ENCODE measurements around the gene RASL10B.

The RASL10B gene

DNA sequence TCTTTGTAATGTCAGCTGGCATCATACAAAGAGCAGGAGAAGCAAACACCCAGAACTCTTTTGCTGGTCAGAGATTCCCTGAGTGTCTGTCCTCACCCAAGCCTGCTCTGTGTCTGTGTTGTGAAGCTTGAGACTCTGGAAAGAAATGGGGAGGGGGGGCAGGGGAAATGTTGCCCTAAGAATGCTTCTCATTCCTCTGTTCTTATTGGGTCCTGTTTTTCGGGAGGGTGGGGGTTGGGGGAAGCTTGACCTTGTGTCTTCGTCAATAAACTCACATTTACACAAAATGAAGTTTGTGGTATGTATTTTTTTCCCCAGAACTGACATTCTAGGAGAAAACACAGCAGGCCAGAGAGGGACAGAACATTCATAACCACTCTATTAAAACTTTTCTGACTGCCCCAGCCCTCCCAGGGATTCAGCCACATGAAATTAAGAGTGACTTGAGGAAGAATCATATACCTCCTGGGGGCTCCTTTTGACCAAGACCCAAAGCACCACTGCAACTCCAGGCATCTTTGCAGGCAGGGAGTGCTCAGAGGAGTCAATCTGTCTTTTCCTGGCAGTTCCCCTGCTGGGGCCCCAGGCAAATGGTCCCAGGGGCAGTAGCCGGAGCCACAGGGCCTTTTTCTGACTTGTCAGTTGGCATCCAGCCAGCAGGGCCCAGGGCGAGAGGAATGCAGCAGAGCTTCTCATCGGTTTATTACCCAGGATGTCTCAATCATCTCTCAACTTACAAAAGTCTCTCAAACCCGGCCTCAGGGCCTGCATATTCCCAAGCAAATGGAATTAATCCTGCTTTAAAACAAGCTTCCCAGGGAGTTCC is 5.1 kb upstream of the RASL10B start:
- Histone ChIP-seq H3K4me2 (ENCODE audit: low read depth, low read length, poor library complexity, severe bottlenecking) (no peak overlapping the region), H4K20me1 (ENCODE audit: low read depth, low read length) (no peaks in the 10 kb centered on the region), H3K79me2 (ENCODE audit: insufficient read depth, low read length) (no peaks in the 10 kb centered on the region), H2AFZ (ENCODE audit: low read depth, low read length, severe bottlenecking) (no peak overlapping the region), H3F3A (ENCODE audit: insufficient read depth) (no peaks in the 10 kb centered on the region), H3K9me3 (ENCODE audit: insufficient read depth, low read length) (no peaks in the 10 kb centered on the region), H3K27ac (ENCODE audit: low read depth, low read length) (no peak overlapping the region), H3K27me3 (ENCODE audit: low read length) (no peaks in the 10 kb centered on the region), H3K36me3 (ENCODE audit: low read length) (no peaks in the 10 kb centered on the region; the same call in 1 of the 2 replicates), H3K4me3 (ENCODE audit: insufficient read depth, low read length, poor library complexity, severe bottlenecking) (no peak overlapping the region), H3K9ac (ENCODE audit: low read length) (no peak overlapping the region), H3K9me2 (replicated peaks; ENCODE audit: insufficient read depth, low read length) (no peaks in the 10 kb centered on the region)
- TF ChIP-seq CTCF (IDR thresholded peaks at IDR 0.05; ENCODE audit: insufficient read depth, low read length, poor library complexity, severe bottlenecking) (no peak), EZH2phosphoT487 (conservative IDR thresholded peaks at IDR 0.05; ENCODE audit: low read length) (no peak)

DNA sequence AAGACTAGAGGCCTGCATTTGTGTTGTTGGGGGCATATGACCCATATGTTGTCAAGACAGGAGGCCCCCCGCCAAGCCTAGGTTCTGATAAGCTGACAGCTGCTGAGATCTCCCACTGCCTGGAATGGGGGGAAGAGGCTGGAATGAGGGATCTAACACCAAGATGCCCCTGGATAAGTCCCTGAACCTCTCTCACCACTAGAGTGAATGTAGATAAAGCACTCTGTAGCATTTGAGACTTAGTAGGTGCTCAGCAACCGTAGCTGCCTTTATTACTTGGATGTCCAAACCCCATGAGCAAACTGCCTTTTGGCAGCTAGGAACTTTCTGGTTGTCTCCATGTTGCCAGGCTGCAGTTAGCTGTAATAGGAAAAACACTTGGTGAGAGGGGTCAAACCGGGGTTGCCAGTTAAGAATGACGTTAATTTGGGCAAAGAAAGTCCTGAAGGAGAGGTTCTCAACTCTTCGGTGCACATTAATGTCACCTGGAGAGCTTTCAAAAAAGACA is 4.4 kb upstream of the RASL10B start:
- no peaks in the 10 kb centered on the region for H4K20me1 ChIP-seq (ENCODE audit: low read depth, low read length)
- no peaks in the 10 kb centered on the region; the same call in 1 of the 2 replicates for H3K36me3 ChIP-seq (ENCODE audit: low read length)
- H3K9me3 ChIP-seq (ENCODE audit: insufficient read depth, low read length) = no peaks in the 10 kb centered on the region
- H3K27ac ChIP-seq (ENCODE audit: low read depth, low read length) = no peak overlapping the region
- TF ChIP-seq EZH2phosphoT487 (conservative IDR thresholded peaks at IDR 0.05; ENCODE audit: low read length) (no peak), CTCF (IDR thresholded peaks at IDR 0.05; ENCODE audit: insufficient read depth, low read length, poor library complexity, severe bottlenecking) (no peak)
- no peak overlapping the region for H3K9ac ChIP-seq (ENCODE audit: low read length)
- no peaks in the 10 kb centered on the region for H3K9me2 ChIP-seq (replicated peaks; ENCODE audit: insufficient read depth, low read length)
- H3K27me3 ChIP-seq (ENCODE audit: low read length) = no peaks in the 10 kb centered on the region
- H2AFZ ChIP-seq (ENCODE audit: low read depth, low read length, severe bottlenecking) = no peak overlapping the region
- no peaks in the 10 kb centered on the region for H3F3A ChIP-seq (ENCODE audit: insufficient read depth)
- no peak overlapping the region for H3K4me3 ChIP-seq (ENCODE audit: insufficient read depth, low read length, poor library complexity, severe bottlenecking)
- no peak overlapping the region for H3K4me2 ChIP-seq (ENCODE audit: low read depth, low read length, poor library complexity, severe bottlenecking)
- no peaks in the 10 kb centered on the region for H3K79me2 ChIP-seq (ENCODE audit: insufficient read depth, low read length)

- no peaks in the 10 kb centered on the region for H4K20me1 ChIP-seq (ENCODE audit: low read depth, low read length)
- TF ChIP-seq EZH2phosphoT487 (conservative IDR thresholded peaks at IDR 0.05; ENCODE audit: low read length) = no peak
- no peak for TF ChIP-seq CTCF (IDR thresholded peaks at IDR 0.05; ENCODE audit: insufficient read depth, low read length, poor library complexity, severe bottlenecking)
- no peak overlapping the region for H2AFZ ChIP-seq (ENCODE audit: low read depth, low read length, severe bottlenecking)
- no peaks in the 10 kb centered on the region for H3K79me2 ChIP-seq (ENCODE audit: insufficient read depth, low read length)
- no peak overlapping the region for H3K27ac ChIP-seq (ENCODE audit: low read depth, low read length)
- H3K27me3 ChIP-seq (ENCODE audit: low read length) = no peaks in the 10 kb centered on the region
- H3F3A ChIP-seq (ENCODE audit: insufficient read depth) = no peaks in the 10 kb centered on the region
- H3K36me3 ChIP-seq (ENCODE audit: low read length) = no peaks in the 10 kb centered on the region; the same call in 1 of the 2 replicates
- H3K9ac ChIP-seq (ENCODE audit: low read length) = no peak overlapping the region
- H3K9me3 ChIP-seq (ENCODE audit: insufficient read depth, low read length) = no peaks in the 10 kb centered on the region
- H3K4me2 ChIP-seq (ENCODE audit: low read depth, low read length, poor library complexity, severe bottlenecking) = no peak overlapping the region
- no peak overlapping the region for H3K4me3 ChIP-seq (ENCODE audit: insufficient read depth, low read length, poor library complexity, severe bottlenecking)
- H3K9me2 ChIP-seq (replicated peaks; ENCODE audit: insufficient read depth, low read length) = no peaks in the 10 kb centered on the region
Measured at GRCh38 chr17:35727635-35728034, 3.8 kb upstream of the RASL10B start.

Measured in SU-DHL-6 (cell line).